OCI-LY1 (cell line): ENCODE measurements around the gene S100A16.

Experiments used
- EZH2 ChIP-seq: fragments of 200-600 bp; sonication (generic), shearing (Covaris generic); IDR thresholded peaks from 2 replicates; pipeline ENCODE4 v1.8.0; 2017; ENCODE audit warnings: borderline replicate concordance, mixed run types, mild to moderate bottlenecking, antibody characterized with exemption, low read length, moderate library complexity, mixed read lengths
- TF ChIP-seq, protein P1 (sequence below): fragments of 200-600 bp; sonication (generic), shearing (Covaris generic); IDR thresholded peaks from 2 replicates; pipeline ENCODE4 v1.5.1; 2017; ENCODE audit warnings: mild to moderate bottlenecking, antibody characterized with exemption, low read length, moderate library complexity, mixed read lengths

- TF ChIP-seq, protein P1, sequence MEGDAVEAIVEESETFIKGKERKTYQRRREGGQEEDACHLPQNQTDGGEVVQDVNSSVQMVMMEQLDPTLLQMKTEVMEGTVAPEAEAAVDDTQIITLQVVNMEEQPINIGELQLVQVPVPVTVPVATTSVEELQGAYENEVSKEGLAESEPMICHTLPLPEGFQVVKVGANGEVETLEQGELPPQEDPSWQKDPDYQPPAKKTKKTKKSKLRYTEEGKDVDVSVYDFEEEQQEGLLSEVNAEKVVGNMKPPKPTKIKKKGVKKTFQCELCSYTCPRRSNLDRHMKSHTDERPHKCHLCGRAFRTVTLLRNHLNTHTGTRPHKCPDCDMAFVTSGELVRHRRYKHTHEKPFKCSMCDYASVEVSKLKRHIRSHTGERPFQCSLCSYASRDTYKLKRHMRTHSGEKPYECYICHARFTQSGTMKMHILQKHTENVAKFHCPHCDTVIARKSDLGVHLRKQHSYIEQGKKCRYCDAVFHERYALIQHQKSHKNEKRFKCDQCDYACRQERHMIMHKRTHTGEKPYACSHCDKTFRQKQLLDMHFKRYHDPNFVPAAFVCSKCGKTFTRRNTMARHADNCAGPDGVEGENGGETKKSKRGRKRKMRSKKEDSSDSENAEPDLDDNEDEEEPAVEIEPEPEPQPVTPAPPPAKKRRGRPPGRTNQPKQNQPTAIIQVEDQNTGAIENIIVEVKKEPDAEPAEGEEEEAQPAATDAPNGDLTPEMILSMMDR, result no peak
- TF ChIP-seq EZH2, result no peak
These were observed 10.2 kb downstream of the S100A16 start for GRCh38 chr1:153602749-153603148.
